GM18873 (cell line): ENCODE data around the gene BMP6.

Experiments used
- ATAC-seq: cut with Tn5 transposase; IDR thresholded peaks from one replicate; pipeline ENCODE4 v1.9.1; 2021; ENCODE audit warnings: mild to moderate bottlenecking, moderate library complexity, moderate number of reproducible peaks; ENCODE audit not compliant: unreplicated experiment, low FRiP score

The BMP6 gene

DNA sequence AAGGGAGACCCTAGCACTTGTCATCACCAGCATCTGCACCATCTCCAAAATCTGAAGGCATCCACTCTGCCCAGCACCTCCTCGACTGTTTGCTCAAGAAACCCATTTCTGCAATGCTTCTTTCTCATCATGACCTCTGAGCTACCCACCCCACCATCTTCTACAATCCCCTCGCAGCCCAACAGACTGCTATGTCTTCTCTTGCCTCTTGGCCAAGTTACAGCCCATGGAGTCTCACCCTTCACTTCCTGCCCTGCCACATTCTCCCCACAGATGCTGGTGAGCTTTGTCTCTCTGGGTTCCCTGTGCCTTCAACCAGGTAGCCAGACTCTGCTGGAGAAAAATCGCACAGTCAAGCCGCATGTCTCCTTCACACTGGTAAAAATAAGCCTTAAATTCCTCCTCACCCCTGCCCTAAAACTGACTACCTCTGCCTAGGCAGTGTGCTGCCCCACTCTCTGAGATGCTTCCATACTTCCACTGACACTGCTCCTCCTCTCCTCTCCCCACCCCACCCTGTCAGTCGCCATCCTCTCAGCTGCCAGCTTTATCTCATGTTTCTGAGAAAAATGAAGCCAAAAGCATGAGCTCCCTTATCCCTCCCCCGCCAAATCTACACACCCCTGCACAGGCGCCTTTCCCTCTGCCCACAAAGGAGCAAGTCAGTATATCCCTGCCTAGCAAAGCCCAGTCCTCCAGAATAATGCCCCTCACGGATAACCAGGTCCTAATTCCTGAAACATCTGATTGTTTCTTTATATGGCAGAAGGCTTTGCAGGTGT is 187.0 kb downstream of the BMP6 start:
- no peak for ATAC-seq

DNA sequence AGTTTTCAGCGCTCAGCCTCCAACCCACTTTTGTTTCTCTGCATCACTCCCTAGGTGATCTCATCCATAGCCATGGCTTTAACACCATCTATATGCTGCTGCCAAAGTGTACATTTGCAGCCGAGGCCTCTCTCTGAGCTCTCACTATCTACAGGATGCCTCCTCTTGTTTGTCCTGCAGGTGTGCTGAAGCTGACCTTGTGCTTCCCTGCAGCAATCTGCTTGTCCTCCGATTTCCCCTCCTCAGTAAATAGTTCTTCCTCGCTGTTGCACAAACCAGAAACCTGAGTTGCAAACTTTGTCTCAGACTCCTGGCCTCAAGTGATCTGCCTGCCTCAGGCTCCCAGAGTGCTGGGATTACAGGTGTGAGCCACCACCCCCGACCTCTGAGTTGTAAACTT is 188.4 kb downstream of the BMP6 start:
- ATAC-seq = no peak

DNA sequence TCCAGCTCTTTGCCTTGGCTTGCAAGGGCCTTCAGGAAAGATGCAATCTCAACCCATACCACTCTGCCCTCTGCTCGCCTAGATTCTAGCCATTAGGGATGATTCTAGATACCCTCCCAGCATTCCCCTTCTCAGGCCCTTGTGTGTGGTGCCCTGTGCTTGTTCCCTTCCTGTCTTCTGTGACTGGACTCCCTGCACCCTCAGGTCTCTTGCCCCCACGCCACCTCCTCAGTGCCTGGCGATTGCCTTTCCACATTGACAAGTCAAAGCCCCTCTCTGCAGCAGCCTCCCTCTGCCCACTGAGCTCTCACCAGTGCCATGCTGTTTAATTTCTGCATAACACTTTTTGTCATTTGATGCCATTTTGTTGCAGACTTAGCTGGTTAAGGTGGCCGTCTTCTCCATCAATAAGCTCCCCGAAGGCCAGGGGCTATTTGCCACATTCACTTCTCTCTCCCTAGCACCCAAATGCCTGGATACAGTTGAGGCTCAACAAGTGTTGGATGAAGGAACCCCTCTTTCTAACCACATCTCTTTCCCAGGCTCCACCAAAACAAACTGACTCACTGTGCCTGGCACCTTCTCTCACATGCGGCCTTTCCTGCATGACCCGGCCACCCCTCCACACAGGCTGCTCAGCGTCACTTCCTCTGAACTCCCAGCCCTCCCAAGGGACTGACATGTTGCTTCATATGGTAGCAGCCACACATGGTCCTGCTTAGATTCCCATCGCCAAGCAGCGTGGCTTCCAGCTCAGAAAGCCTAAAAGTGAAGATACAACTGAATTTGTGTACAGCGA is 189.3 kb downstream of the BMP6 start:
- no peak for ATAC-seq

DNA sequence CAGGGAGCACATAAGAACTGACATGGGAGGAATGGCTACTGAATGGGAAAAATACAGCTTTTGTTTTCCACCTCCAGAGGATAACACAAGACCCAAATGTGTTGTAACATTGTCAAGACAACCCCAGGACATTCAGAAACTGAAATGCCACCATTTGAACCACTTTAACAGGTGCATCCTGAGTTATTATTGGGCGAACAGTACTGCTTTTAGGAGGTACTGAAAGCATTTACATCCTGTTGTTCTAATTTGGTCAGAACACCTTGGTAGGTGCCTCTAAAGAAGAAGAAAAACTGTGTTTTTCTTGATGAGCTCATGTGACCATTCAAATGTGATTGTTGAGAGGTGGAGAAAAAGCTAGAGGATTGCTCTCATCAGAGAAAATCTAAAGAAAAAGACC is 191.1 kb downstream of the BMP6 start:
- peak; percentile 91 for ATAC-seq

DNA sequence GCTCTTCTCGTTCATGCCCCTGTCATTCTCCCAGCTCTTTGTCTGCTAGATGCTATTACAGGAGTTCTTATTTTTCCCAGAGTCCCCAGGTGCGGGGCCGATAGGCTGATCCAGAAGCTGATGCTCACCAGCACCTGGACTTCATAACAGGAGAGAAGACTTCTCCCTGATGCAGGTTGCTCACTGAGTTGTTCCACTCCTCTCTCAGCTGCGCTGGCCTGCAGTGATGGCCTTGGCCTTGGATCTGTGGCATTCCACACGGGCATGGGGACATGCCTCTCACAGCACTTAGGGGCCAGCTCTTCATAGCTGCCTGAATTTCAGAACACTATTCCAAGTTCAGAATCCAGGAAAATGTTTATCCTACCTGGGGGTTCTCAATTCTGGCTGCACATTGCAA is 191.8 kb downstream of the BMP6 start:
- no peak for ATAC-seq

DNA sequence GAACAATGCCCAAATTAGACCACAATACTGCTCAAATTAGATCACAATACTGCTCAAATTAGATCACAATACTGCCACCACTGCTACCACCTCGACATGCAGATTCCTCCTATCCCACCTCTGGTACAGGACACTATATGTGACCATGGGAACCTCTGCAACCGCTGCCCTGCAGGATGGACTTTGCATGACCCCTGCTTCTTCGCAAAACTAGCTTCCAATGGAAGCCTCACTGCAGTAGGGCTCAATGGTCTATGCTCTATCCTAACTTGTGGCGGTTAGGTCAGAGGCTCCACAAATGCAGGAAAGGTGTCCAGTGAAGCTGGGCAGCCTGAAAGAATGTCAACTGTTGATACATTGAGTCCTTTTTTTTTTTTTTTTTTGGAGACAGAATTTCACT is 192.5 kb downstream of the BMP6 start:
- no peak for ATAC-seq

DNA sequence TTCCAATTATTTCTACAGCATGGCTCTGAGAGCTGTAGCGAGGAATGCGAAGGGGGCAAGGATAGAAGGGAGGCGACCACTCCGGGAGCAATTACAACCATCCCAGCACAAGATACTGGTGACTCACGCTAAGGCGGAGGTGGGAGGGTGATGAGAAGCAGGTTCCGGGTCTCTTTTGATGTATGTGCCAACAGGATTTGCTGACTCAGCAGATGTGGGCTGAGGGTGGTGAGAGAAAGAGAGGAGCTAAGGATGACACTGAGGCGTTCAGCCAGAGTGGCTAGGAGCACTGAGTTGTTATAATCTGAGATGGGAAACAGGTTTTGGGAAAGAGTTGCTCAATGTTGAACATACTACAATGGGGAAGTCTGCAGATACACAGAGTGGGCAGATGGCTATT is 194.0 kb downstream of the BMP6 start:
- ATAC-seq = no peak

DNA sequence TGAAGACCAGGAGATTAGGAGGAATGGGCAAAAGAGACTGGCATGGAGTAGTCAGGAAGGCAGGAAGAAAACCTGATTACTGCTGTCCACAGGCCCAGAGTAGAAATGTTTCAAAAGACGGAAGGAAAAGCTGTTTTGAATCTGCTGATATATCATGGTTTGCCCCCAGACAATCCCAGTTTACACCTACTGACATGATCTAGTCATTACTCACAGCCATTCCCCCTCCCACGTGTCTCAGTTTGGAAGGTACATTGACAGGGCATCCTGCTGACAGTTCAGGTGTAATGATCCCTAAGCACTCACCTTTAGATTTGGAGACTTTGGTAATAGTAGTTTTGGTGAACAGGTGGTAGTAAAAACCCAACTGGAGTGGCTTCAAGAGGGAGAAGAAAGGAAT is 194.5 kb downstream of the BMP6 start:
- ATAC-seq = no peak

DNA sequence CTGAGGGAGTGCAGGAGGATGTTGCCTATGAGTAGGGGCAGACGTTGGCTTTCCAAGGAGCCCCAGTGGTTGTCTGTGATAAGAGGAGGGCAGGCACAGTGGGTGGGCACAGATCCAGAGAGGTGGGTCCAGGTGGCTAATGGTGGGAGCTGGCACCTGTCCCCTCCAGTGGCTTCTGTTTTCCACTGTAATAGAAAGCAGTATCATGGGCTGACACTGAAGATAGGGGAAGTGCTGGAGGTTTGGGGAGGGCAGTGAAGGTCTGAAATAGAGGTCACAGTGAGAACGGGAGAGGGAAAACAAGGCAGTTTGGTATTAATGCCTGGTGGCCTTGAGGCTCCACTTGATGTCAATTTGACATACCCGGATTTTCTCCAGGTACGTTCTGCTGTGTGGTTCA is 195.1 kb downstream of the BMP6 start:
- ATAC-seq = no peak

DNA sequence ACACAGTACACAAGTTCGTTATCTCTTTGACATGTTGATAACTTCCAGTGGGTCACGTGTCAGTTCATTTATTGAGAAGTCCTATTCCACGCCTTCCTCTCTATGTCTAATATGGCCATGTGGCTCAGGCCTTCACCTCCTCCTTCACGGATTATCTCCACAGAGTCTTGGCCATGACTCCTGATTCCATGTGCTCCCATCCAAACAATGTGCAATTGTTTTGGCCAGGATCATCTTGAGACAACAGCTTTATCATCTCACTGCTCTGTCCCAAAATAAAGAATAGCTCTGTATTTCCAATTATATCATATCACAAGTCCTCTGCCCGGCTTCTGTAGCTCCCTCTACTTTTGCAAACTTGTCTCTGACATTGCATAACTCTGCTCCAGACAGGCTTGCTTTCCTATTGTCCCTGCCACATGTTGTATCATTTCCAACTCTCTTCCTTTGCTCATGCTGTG is 195.8 kb downstream of the BMP6 start:
- no peak for ATAC-seq

DNA sequence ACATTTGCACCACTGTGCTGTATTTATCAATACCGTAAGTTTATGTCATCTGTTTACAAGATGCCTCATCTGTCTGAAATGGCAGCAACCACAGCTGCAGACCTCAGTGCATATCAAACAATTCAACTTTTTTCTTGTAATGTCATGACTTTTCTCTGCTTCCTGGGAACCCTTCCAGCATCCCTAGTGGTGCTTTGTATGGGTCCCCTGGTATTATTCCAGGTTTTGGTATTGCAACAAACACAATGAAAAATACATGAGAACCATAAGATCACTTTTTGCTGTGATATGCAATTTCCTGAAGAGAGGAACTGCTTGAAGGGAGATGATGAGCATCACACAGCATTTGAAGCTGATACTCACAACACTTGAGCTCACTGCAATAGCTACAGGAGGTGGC is 196.7 kb downstream of the BMP6 start:
- ATAC-seq = no peak

DNA sequence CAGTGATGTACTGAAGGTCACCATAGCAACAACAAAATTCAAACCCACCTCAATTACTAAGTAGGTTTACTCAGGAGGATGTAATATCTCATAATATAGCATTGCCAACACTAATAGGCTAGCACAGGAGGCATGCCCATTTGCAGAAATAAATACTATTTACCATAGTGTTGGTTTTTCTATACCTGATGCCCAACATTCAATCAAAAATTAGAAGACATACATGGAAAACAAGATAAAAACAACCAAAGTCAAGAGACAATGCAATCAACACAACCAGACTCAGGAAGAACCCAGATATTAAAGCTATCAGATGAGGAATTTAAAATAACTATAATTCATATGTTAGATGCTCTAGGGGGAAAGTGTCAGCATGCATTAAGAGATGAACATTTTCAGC is 199.0 kb downstream of the BMP6 start:
- no peak for ATAC-seq
